Gastroesophageal sphincter (tissue), 4 donors: Measurements from ENCODE around the gene PRMT3. TPM values are rescaled to one million over a fixed set of nuclear protein-coding genes. Genes with fewer than 3 reads are reported as not detected.

ENCODE experiments used
- ATAC-seq: fragments of 150-250 bp; one replicate; pipeline ENCODE4 v1.9.1; 2016; ENCODE audit warnings: mild to moderate bottlenecking, moderate library complexity
- H3K27ac ChIP-seq, 4 donors: fragments of 200-600 bp; sonication (generic) in 3 of 4; 1 replicate in 3 of 4; 2 replicates in 1 of 4; pipeline ENCODE4 v1.5.1; 2016 to 2019
- H3K27me3 ChIP-seq: fragments of 200-600 bp; sonication (generic); one replicate; pipeline ENCODE4 v1.5.1; 2019
- H3K36me3 ChIP-seq, 2 donors: fragments of 200-600 bp; sonication (generic); one replicate each; pipeline ENCODE4 v1.5.1; 2019; ENCODE audit warnings: control low read depth in 1 of 2
- H3K4me1 ChIP-seq, 3 donors: fragments of 200-600 bp; sonication (generic); 1 replicate in 2 of 3; 2 replicates in 1 of 3; pipeline ENCODE4 v1.5.1; 2016 to 2019; ENCODE audit warnings: control low read depth in 2 of 3
- H3K4me3 ChIP-seq, 2 donors: fragments of 200-600 bp; sonication (generic); one replicate each; pipeline ENCODE4 v1.5.1; 2019; ENCODE audit warnings: mild to moderate bottlenecking in 1 of 2, moderate library complexity in 1 of 2
- H3K9me3 ChIP-seq, 3 donors: fragments of 200-600 bp; sonication (generic); one replicate each; pipeline ENCODE4 v1.5.1; 2017 to 2019; ENCODE audit warnings: control low read depth in 2 of 3
- EP300 ChIP-seq: sonication (generic); formaldehyde crosslinking; IDR thresholded peaks from one replicate; pipeline ENCODE4 v1.6.1; 2017; ENCODE audit warnings: antibody characterized with exemption, mild to moderate bottlenecking
- POLR2A ChIP-seq, 2 donors: fragments of 450-650 bp; IDR thresholded peaks; one replicate each; pipeline ENCODE4 v1.6.1; 2017; ENCODE audit warnings: antibody characterized with exemption in 2 of 2, mild to moderate bottlenecking in 2 of 2, moderate library complexity in 1 of 2
- POLR2AphosphoS5 ChIP-seq: sonication (generic); formaldehyde crosslinking; IDR thresholded peaks from one replicate; pipeline ENCODE4 v1.6.1; 2017; ENCODE audit warnings: antibody characterized with exemption
- WGBS, 2 donors: methylation state at CpG; one replicate each; pipeline ENCODE4 v1.1.5; 2018; ENCODE audit warnings: low coverage in 1 of 2; 5-methylcytosine and 5-hydroxymethylcytosine counted together
- total RNA-seq, 4 donors: library from RNA; depleted of rRNA; stranded (reverse); fragments of >200 nt; gene quantifications; one replicate each; pipeline ENCODE4 v1.1.0, GENCODE V29; 2016
- TF ChIP-seq, protein P1 (sequence below), 4 experiments: fragments of 200-600 bp in 2 of 4; fragments of 450-650 bp in 2 of 4; sonication (generic) in 1 of 4; IDR thresholded peaks; one replicate each; pipeline ENCODE4 v1.5.1; 2017 to 2019; ENCODE audit warnings: antibody characterized with exemption in 4 of 4, mild to moderate bottlenecking in 2 of 4, moderate library complexity in 2 of 4

Gene PRMT3
- total RNA-seq, 4 donors from 2014 or later, result 9.9 to 20.9 (median 18.8) TPM

DNA sequence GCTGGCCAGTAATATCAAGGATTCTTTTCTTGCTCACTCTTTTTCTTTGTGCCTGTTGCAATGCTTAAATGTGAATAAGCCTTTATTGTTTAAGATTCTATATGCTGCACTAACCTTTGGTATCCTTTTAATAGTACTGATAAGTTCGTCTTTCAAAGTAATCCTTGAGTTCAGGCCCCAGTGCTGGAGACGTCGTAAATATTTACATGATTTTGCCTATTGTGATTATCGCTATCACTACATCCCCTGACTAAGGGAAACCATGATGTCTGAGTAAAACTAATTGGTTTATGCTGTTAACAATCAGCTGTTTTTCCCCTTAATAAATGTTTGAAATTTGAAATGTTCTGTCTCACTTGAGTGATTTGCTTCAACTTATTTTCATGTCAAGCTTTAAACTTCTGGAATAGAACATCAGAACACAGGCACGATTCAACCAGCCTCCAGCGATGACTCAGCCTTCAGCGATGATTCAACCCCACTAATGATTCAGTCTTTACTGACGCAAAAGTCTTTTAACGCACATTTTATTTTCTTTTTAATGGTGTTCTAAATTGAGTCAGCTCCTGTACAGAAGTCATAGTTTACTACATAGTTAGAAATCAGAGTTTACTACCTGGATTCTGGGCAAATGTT is 20.1 kb upstream of the PRMT3 start:
- H3K4me3 ChIP-seq, result no peak overlapping the region
- H3K36me3 ChIP-seq, result peaks cover 0 to 21% of the 10 kb centered on the region in 2 donors
- peaks cover 0 to 54% (median 6%) of the 10 kb centered on the region in 3 donors for H3K4me1 ChIP-seq
- 29 to 49% methylated on average over 8 to 9 of the region's 9 CpGs for WGBS, 2 donors
- TF ChIP-seq POLR2AphosphoS5, result peak; percentile 74
- TF ChIP-seq POLR2A (IDR thresholded peaks at IDR 0.05), result no peak
- TF ChIP-seq, protein P1, sequence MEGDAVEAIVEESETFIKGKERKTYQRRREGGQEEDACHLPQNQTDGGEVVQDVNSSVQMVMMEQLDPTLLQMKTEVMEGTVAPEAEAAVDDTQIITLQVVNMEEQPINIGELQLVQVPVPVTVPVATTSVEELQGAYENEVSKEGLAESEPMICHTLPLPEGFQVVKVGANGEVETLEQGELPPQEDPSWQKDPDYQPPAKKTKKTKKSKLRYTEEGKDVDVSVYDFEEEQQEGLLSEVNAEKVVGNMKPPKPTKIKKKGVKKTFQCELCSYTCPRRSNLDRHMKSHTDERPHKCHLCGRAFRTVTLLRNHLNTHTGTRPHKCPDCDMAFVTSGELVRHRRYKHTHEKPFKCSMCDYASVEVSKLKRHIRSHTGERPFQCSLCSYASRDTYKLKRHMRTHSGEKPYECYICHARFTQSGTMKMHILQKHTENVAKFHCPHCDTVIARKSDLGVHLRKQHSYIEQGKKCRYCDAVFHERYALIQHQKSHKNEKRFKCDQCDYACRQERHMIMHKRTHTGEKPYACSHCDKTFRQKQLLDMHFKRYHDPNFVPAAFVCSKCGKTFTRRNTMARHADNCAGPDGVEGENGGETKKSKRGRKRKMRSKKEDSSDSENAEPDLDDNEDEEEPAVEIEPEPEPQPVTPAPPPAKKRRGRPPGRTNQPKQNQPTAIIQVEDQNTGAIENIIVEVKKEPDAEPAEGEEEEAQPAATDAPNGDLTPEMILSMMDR (IDR thresholded peaks at IDR 0.05), result no peak
- no peak for TF ChIP-seq EP300
- H3K27ac ChIP-seq, result peak overlapping the region in 3 of 4 donors; percentile 32 to 57 (median 52)
- no peaks in the 10 kb centered on the region for H3K9me3 ChIP-seq
- H3K27me3 ChIP-seq, result no peaks in the 10 kb centered on the region
- ATAC-seq, result peak; percentile 43

- Histone ChIP-seq H3K36me3 (peaks cover 0 to 22% of the 10 kb centered on the region in 2 donors), H3K27ac (peak overlapping the region in 1 of 4 donors; percentile 57), H3K9me3 (no peaks in the 10 kb centered on the region), H3K4me1 (peaks cover 0 to 44% (median 6%) of the 10 kb centered on the region in 3 donors), H3K27me3 (no peaks in the 10 kb centered on the region), H3K4me3 (no peak overlapping the region)
- TF ChIP-seq POLR2A (IDR thresholded peaks at IDR 0.05) (no peak), EP300 (no peak), POLR2AphosphoS5 (no peak)
- TF ChIP-seq, protein P1 (IDR thresholded peaks at IDR 0.05), result no peak
- no peak for ATAC-seq
Measured at GRCh38 chr11:20368438-20368837, 19.1 kb upstream of the PRMT3 start.

DNA sequence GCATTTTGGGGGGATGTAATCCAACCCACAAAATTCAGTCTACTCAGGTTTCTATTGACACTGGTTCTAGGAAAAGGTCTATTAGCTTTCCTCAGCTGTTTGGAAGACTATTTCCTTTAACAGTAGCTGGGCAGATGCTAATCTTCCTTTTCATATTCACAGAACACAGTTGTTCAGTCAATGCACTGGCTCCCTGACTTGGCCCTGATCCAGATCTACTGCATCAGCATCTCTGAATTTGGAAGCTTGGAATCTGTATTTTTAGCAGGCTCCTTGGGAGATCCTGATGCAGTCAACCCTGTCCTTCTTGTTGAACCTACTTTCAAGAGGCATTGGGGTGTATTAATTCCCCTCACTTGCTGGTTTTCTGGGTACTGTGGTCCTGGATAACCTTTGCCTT is 17.7 kb upstream of the PRMT3 start:
- H3K27me3 ChIP-seq, result no peaks in the 10 kb centered on the region
- H3K27ac ChIP-seq, result no peak overlapping the region
- TF ChIP-seq POLR2A (IDR thresholded peaks at IDR 0.05) (no peak), EP300 (no peak)
- TF ChIP-seq, protein P1 (IDR thresholded peaks at IDR 0.05), result no peak
- H3K4me3 ChIP-seq, result no peak overlapping the region
- peaks cover 0 to 35% (median under 1%) of the 10 kb centered on the region in 3 donors for H3K4me1 ChIP-seq
- no peaks in the 10 kb centered on the region for H3K9me3 ChIP-seq
- peaks cover 0 to 24% of the 10 kb centered on the region in 2 donors for H3K36me3 ChIP-seq
- no peak for ATAC-seq

- no peak overlapping the region for H3K27ac ChIP-seq
- H3K27me3 ChIP-seq, result no peaks in the 10 kb centered on the region
- peaks cover 0 to 14% (median 0%) of the 10 kb centered on the region in 3 donors for H3K4me1 ChIP-seq
- H3K4me3 ChIP-seq, result no peak overlapping the region
- WGBS, 2 donors, result 37 to 60% methylated on average over 5 of the region's 5 CpGs
- TF ChIP-seq, protein P1 (IDR thresholded peaks at IDR 0.05), result no peak
- TF ChIP-seq POLR2A (IDR thresholded peaks at IDR 0.05) (no peak), EP300 (no peak), POLR2AphosphoS5 (no peak)
- peaks cover 0 to 47% of the 10 kb centered on the region in 2 donors for H3K36me3 ChIP-seq
- H3K9me3 ChIP-seq, result no peaks in the 10 kb centered on the region
- no peak for ATAC-seq
Measured at GRCh38 chr11:20372081-20372626, 15.4 kb upstream of the PRMT3 start.

DNA sequence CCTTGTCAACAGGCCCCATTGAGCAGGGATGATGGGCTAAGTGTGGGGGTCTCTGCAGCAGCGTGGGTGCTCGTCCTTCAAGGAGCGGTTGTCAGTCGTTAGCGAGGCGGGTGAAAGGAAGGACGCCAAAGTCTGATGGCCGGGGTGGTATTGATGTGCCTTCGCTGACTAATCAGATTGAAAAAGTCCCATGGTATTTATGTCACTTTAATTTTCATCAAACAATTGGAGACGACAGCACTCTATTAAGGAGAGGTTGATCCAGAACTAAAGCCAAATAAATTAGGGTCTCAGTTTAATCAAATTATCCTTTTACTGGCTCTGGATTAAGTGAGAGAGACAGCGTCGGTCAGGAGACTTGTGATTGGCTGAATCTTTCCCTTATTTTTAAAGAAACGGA is 14.4 kb upstream of the PRMT3 start:
- no peak overlapping the region for H3K27ac ChIP-seq
- ATAC-seq, result no peak
- WGBS, 2 donors, result 84% methylated on average over 11 to 13 of the region's 13 CpGs
- no peak for TF ChIP-seq POLR2AphosphoS5
- no peak for TF ChIP-seq EP300
- TF ChIP-seq, protein P1 (IDR thresholded peaks at IDR 0.05), result no peak
- no peak for TF ChIP-seq POLR2A (IDR thresholded peaks at IDR 0.05)
- no peak overlapping the region for H3K4me3 ChIP-seq
- H3K4me1 ChIP-seq, result peaks cover 0 to 5% (median 0%) of the 10 kb centered on the region in 3 donors
- no peaks in the 10 kb centered on the region for H3K9me3 ChIP-seq
- peaks cover 0 to 55% of the 10 kb centered on the region in 2 donors for H3K36me3 ChIP-seq
- no peaks in the 10 kb centered on the region for H3K27me3 ChIP-seq
